HG03460 (cell line): Measurements from ENCODE around the gene TBX20.
"Not testable (repeated sequence)": the region's sequence is repeated elsewhere in the genome, so short reads cannot be mapped to it uniquely, and the experiment has no call there.

Source experiments
- ATAC-seq: cut with Tn5 transposase; IDR thresholded peaks from one replicate; pipeline ENCODE4 v1.9.1; 2021; ENCODE audit not compliant: unreplicated experiment

The TBX20 gene

GRCh38 chr7:35172131-35172530 is 81.8 kb downstream of the TBX20 start:
- ATAC-seq, result not testable (repeated sequence)

GRCh38 chr7:35167658-35168057 is 86.2 kb downstream of the TBX20 start:
- not testable (repeated sequence) for ATAC-seq

GRCh38 chr7:35167158-35167557 is 86.7 kb downstream of the TBX20 start:
- not testable (repeated sequence) for ATAC-seq

GRCh38 chr7:35161059-35161740 is 92.7 kb downstream of the TBX20 start:
- not testable (repeated sequence) for ATAC-seq
